Keratinocyte (primary cell): ENCODE data around the gene TELO2. TPM values are rescaled to one million over a fixed set of nuclear protein-coding genes. Genes with fewer than 3 reads are reported as not detected.

Source experiments
- DNase-seq: peaks from one replicate; pipeline ENCODE4 v3.0.0-alpha.2; 2011; ENCODE audit warnings: low read depth, missing footprints, low spot score
- FAIRE-seq: peaks from 2 replicates; lab custom pipeline; 2011; peaks lifted over from hg19 to GRCh38; lab: Jason Lieb, UNC
- H2AFZ ChIP-seq: 2 replicates; pipeline ENCODE4 v1.6.0; 2012; ENCODE audit warnings: low read length, control low read depth, inconsistent platforms; ENCODE audit not compliant: control insufficient read depth
- H3K27ac ChIP-seq: 2 replicates; pipeline ENCODE4 v1.5.1; 2011; ENCODE audit warnings: low read length; ENCODE audit not compliant: control insufficient read depth, insufficient read depth
- H3K27me3 ChIP-seq: 3 replicates; pipeline ENCODE4 v1.6.0; 2011; ENCODE audit warnings: low read length; ENCODE audit not compliant: control insufficient read depth, insufficient read depth; ENCODE audit errors: extremely low read depth
- H3K36me3 ChIP-seq, 2 experiments: 2 replicates in 1 of 2; 3 replicates in 1 of 2; pipeline ENCODE4 v1.5.1; 2011; ENCODE audit warnings: low read length in 2 of 2, mild to moderate bottlenecking in 1 of 2; ENCODE audit not compliant: control insufficient read depth in 2 of 2, insufficient read depth in 2 of 2; ENCODE audit errors: extremely low read depth in 1 of 2
- H3K4me1 ChIP-seq: 3 replicates; pipeline ENCODE4 v1.5.1; 2011; ENCODE audit warnings: low read length; ENCODE audit not compliant: control insufficient read depth, insufficient read depth; ENCODE audit errors: extremely low read depth
- H3K4me2 ChIP-seq: 3 replicates; pipeline ENCODE4 v1.6.0; 2011; ENCODE audit warnings: low read depth, low read length; ENCODE audit not compliant: control insufficient read depth, insufficient read depth; ENCODE audit errors: extremely low read depth
- H3K4me3 ChIP-seq, 3 experiments: fragments of 200-600 bp in 1 of 3; sonication (generic) in 1 of 3; 2 replicates in 2 of 3; 3 replicates in 1 of 3; pipeline ENCODE4 v1.5.1; 2011 to 2016; ENCODE audit warnings: low read length in 3 of 3, mild to moderate bottlenecking in 3 of 3, control low read depth in 2 of 3, inconsistent platforms in 1 of 3, low read depth in 1 of 3, mixed read lengths in 1 of 3, mixed run types in 1 of 3, moderate library complexity in 1 of 3; ENCODE audit not compliant: control insufficient read depth in 2 of 3, insufficient read depth in 2 of 3; ENCODE audit errors: extremely low read depth in 1 of 3
- H3K79me2 ChIP-seq: 2 replicates; pipeline ENCODE4 v1.6.0; 2012; ENCODE audit warnings: low read length; ENCODE audit not compliant: control insufficient read depth, insufficient read depth
- H3K9ac ChIP-seq: 3 replicates; pipeline ENCODE4 v1.6.0; 2011; ENCODE audit warnings: low read length; ENCODE audit not compliant: control insufficient read depth, insufficient read depth; ENCODE audit errors: extremely low read depth
- H3K9me1 ChIP-seq: 3 replicates; pipeline ENCODE4 v1.6.0; 2011; ENCODE audit warnings: low read length; ENCODE audit not compliant: control insufficient read depth, insufficient read depth; ENCODE audit errors: extremely low read depth
- H3K9me3 ChIP-seq: 2 replicates; pipeline ENCODE4 v1.5.1; 2012; ENCODE audit warnings: low read depth, low read length; ENCODE audit not compliant: control insufficient read depth
- H4K20me1 ChIP-seq: 3 replicates; pipeline ENCODE4 v1.6.0; 2011; ENCODE audit warnings: low read length; ENCODE audit not compliant: control insufficient read depth, insufficient read depth; ENCODE audit errors: extremely low read depth
- EZH2 ChIP-seq: IDR thresholded peaks from one replicate; pipeline ENCODE4 v1.6.1; 2012; ENCODE audit warnings: inconsistent platforms, mild to moderate bottlenecking, low read length, moderate library complexity
- dilution Hi-C: fragments of 300-500 bp; cut with MboI; formaldehyde crosslinking; loops from one replicate; pipeline ENCODE4 v1.7.0; 2020; ENCODE audit warnings: low sequenced_read_pairs; ENCODE audit not compliant: extremely low pct_ligation_motif_present
- polyA plus RNA-seq, 5 experiments: library from polyadenylated mRNA; depleted of rRNA in 3 of 5; stranded (reverse) in 3 of 5; stranded (forward) in 1 of 5; unstranded in 1 of 5; fragments of >200 nt; gene quantifications; 1 replicate in 1 of 5; 2 replicates in 3 of 5; 3 replicates in 1 of 5; pipeline versions ENCODE4 v1.2.1 to v1.2.3, GENCODE V29; 2011 to 2012; ENCODE audit warnings: missing spikeins in 2 of 5, low read depth in 1 of 5, low replicate concordance in 1 of 5
- TF ChIP-seq, protein P1 (sequence below), 3 experiments: IDR thresholded peaks in 1 of 3; conservative IDR thresholded peaks in 1 of 3; optimal IDR thresholded peaks in 1 of 3; 2 replicates in 2 of 3; 3 replicates in 1 of 3; pipeline versions ENCODE3 to v1.5.1; 2011; ENCODE audit warnings: low read length in 3 of 3, mild to moderate bottlenecking in 3 of 3, moderate library complexity in 2 of 3, control low read depth in 1 of 3, inconsistent platforms in 1 of 3; ENCODE audit not compliant: insufficient read depth in 2 of 3; ENCODE audit errors: extremely low read depth in 1 of 3

TELO2 gene
- polyA plus RNA-seq, 1 donor (not counting 4 experiments of a cell fraction or from before 2014, with no cell fraction given): 7.9 TPM

DNA sequence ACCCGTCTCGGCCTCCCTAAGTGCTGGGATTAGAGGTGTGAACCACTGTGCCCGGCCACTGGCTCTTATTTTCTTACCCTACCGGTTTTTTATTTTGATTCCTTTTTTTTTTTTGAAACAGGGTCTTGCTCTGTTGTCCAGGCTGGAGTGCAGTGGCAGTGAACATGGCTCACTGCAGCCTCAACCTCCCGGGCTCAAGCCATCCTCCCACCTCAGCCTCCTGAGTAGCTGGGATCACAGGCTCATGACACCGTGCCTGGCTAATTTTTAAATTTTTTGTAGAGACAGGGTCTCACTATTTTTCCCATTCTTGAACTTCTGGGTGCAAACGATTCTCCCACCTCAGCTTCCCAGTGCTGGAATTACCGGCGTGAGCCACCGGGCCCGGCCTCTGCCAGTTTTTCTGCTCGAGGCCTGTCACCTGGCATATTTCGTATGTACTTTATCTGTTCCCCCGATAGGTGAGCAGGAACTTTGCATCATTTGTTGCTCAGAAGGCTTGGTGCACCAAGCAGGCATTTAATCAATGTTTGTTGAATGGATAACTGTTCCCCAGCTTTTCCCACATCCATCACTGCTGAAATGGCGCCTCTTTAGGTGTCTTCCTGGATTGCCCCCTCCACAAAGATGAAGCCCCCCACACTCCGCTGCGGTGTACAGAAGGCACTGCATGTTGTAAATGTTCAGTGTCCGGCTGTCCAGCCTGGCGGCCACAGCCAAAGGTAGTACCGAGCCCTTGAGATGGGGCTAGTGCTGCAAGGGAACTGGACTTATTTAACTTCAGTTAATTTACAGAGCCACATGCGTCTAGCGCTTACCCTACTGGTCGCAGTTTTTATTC, 858 bp upstream of the TELO2 start:
- H2AFZ ChIP-seq: peak overlapping the region; percentile 97
- H3K9ac ChIP-seq: peak overlapping the region; percentile 86
- peaks cover 19% of the 10 kb centered on the region for H3K4me1 ChIP-seq
- H3K79me2 ChIP-seq: peaks cover 30% of the 10 kb centered on the region
- FAIRE-seq (no peak), DNase-seq (no peak)
- no peaks in the 10 kb centered on the region for H4K20me1 ChIP-seq
- peak overlapping the region; percentile 84 for H3K27ac ChIP-seq
- H3K36me3 ChIP-seq: peaks cover 2 to 4% of the 10 kb centered on the region in 2 experiments
- peak overlapping the region in 1 of 3 experiments; percentile 69 for H3K4me3 ChIP-seq
- H3K9me1 ChIP-seq: no peaks in the 10 kb centered on the region
- no peaks in the 10 kb centered on the region for H3K9me3 ChIP-seq
- peak overlapping the region; percentile 91 for H3K4me2 ChIP-seq
- H3K27me3 ChIP-seq: no peaks in the 10 kb centered on the region
- TF ChIP-seq, protein P1, sequence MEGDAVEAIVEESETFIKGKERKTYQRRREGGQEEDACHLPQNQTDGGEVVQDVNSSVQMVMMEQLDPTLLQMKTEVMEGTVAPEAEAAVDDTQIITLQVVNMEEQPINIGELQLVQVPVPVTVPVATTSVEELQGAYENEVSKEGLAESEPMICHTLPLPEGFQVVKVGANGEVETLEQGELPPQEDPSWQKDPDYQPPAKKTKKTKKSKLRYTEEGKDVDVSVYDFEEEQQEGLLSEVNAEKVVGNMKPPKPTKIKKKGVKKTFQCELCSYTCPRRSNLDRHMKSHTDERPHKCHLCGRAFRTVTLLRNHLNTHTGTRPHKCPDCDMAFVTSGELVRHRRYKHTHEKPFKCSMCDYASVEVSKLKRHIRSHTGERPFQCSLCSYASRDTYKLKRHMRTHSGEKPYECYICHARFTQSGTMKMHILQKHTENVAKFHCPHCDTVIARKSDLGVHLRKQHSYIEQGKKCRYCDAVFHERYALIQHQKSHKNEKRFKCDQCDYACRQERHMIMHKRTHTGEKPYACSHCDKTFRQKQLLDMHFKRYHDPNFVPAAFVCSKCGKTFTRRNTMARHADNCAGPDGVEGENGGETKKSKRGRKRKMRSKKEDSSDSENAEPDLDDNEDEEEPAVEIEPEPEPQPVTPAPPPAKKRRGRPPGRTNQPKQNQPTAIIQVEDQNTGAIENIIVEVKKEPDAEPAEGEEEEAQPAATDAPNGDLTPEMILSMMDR (optimal IDR thresholded peaks at IDR 0.05 in 1 of 3, IDR thresholded peaks at IDR 0.05 in 1 of 3, conservative IDR thresholded peaks at IDR 0.05 in 1 of 3; ENCODE audit: extremely low read depth in 1 of 3, insufficient read depth in 2 of 3, low read length in 3 of 3): no peak
- TF ChIP-seq EZH2: no peak
- dilution Hi-C loops: no loop called here

DNA sequence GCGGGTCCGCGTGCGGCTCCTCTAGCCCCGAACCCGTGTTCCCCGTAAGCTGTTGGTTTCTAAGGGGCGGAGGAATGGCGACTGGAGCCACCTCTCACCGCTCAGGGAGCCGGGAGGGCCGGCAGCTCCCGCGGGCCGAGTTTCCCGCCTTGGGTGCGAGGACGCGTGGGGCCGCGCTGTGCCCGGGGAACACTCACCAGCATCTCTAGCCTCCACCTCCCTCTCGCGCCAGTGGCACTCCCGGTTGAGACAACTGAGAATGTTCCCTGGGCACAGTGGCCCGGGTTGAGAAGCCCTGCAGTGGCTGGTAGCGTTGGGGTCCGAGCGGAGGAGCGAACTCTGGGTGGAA, 560 bp downstream of the TELO2 start:
- no peak for DNase-seq
- Histone ChIP-seq H3K79me2 (peaks cover 30% of the 10 kb centered on the region), H3K9me3 (no peaks in the 10 kb centered on the region), H3K4me3 (peak overlapping the region; percentile 67 to 85 (median 77)), H3K4me2 (peak overlapping the region; percentile 81), H3K9me1 (no peaks in the 10 kb centered on the region), H3K4me1 (peaks cover 19% of the 10 kb centered on the region), H3K27me3 (no peaks in the 10 kb centered on the region), H3K9ac (peak overlapping the region; percentile 86), H3K27ac (peak overlapping the region; percentile 84), H3K36me3 (peaks cover 2 to 4% of the 10 kb centered on the region in 2 experiments), H2AFZ (peak overlapping the region; percentile 49), H4K20me1 (no peaks in the 10 kb centered on the region)
- dilution Hi-C loops: no loop called here
- no peak for FAIRE-seq
- no peak for TF ChIP-seq EZH2
- TF ChIP-seq, protein P1 (optimal IDR thresholded peaks at IDR 0.05 in 1 of 3, IDR thresholded peaks at IDR 0.05 in 1 of 3, conservative IDR thresholded peaks at IDR 0.05 in 1 of 3; ENCODE audit: extremely low read depth in 1 of 3, insufficient read depth in 2 of 3, low read length in 3 of 3): no peak
